Esophagus muscularis mucosa (tissue), 2 donors: ENCODE measurements around the gene PPP1CB.

Experiments used
- EP300 ChIP-seq: sonication (generic); formaldehyde crosslinking; IDR thresholded peaks from one replicate; pipeline ENCODE4 v1.6.1; 2017; ENCODE audit warnings: antibody characterized with exemption
- POLR2A ChIP-seq: fragments of 450-650 bp; IDR thresholded peaks from one replicate; pipeline ENCODE4 v1.6.1; 2017; ENCODE audit warnings: antibody characterized with exemption, moderate library complexity, mild to moderate bottlenecking, low read depth

- TF ChIP-seq POLR2A = no peak
- TF ChIP-seq EP300 = no peak
Measured at GRCh38 chr2:28761420-28761819, 9.8 kb downstream of the PPP1CB start.
